PC-3 (cell line): ENCODE measurements around the gene ZNF445. TPM values are rescaled to one million over a fixed set of nuclear protein-coding genes. Genes with fewer than 3 reads are reported as not detected.
"Not testable (repeated sequence)": the region's sequence is repeated elsewhere in the genome, so short reads cannot be mapped to it uniquely, and the experiment has no call there.

Experiments
- ATAC-seq: fragments of 200-7000 bp; cut with Tn5 transposase; 2 replicates; pipeline ENCODE4 v1.9.1; 2020; ENCODE audit warnings: mild to moderate bottlenecking, moderate library complexity
- BruUV-seq: library from RNA; stranded (reverse); fragments of 400-500 nt; replicated peaks from 2 replicates; lab custom pipeline; 2021; lab: Mats Ljungman, UMichigan
- CTCF ChIA-PET: fragments of 300-600 bp; sonication (Branson Sonifier 250); formaldehyde crosslinking; loops from one replicate; lab custom pipeline; 2022; ENCODE audit warnings: antibody characterized with exemption; lab: Charles Lee
- POLR2A ChIA-PET: fragments of 300-600 bp; sonication (Branson Sonifier 250); formaldehyde crosslinking; loops from one replicate; lab custom pipeline; 2022; ENCODE audit warnings: antibody characterized with exemption; ENCODE audit not compliant: unreplicated experiment; lab: Charles Lee
- DNase-seq: peaks from one replicate; pipeline ENCODE4 v3.0.0-alpha.2; 2015
- H2AFZ ChIP-seq: fragments of 300-600 bp; sonication (generic); 2 replicates; pipeline ENCODE4 v1.6.0; 2016; ENCODE audit warnings: antibody characterized with exemption, low read length
- H3F3A ChIP-seq: fragments of 300-600 bp; sonication (generic); one replicate; pipeline ENCODE4 v1.6.0; 2017; ENCODE audit warnings: antibody characterized with exemption, low read length, control low read depth, mild to moderate bottlenecking; ENCODE audit not compliant: unreplicated experiment
- H3K27ac ChIP-seq: fragments of 300-600 bp; sonication (generic); 2 replicates; pipeline ENCODE4 v1.5.1; 2016; ENCODE audit warnings: mild to moderate bottlenecking, low read length
- H3K27me3 ChIP-seq: fragments of 300-600 bp; sonication (generic); 2 replicates; pipeline ENCODE4 v1.6.1; 2016; ENCODE audit warnings: low read length, mixed read lengths
- H3K36me3 ChIP-seq: fragments of 300-600 bp; sonication (generic); 2 replicates; pipeline ENCODE4 v1.6.1; 2016; ENCODE audit warnings: low read depth, mixed run types, low read length, mixed read lengths
- H3K4me1 ChIP-seq: fragments of 300-600 bp; sonication (generic); 2 replicates; pipeline ENCODE4 v1.5.1; 2016; ENCODE audit warnings: low read length; ENCODE audit not compliant: insufficient read depth
- H3K4me2 ChIP-seq: fragments of 300-600 bp; sonication (generic); 2 replicates; pipeline ENCODE4 v1.6.0; 2016; ENCODE audit warnings: low read length
- H3K4me3 ChIP-seq: fragments of 300-600 bp; sonication (generic); 2 replicates; pipeline ENCODE4 v1.5.1; 2016; ENCODE audit warnings: mild to moderate bottlenecking, low read length, mixed read lengths
- H3K79me2 ChIP-seq: fragments of 300-600 bp; sonication (generic); 2 replicates; pipeline ENCODE4 v1.6.1; 2017; ENCODE audit warnings: low read length, mixed read lengths
- H3K9ac ChIP-seq: fragments of 300-600 bp; sonication (generic); 2 replicates; pipeline ENCODE4 v1.6.0; 2016; ENCODE audit warnings: mild to moderate bottlenecking, low read length
- H3K9me2 ChIP-seq: fragments of 300-600 bp; sonication (generic); replicated peaks from 2 replicates; pipeline ENCODE4 v1.6.1; 2016; ENCODE audit warnings: mixed run types, low read length, mixed read lengths
- H3K9me3 ChIP-seq: fragments of 300-600 bp; sonication (generic); 2 replicates; pipeline ENCODE4 v1.6.1; 2016; ENCODE audit warnings: low read length, mixed read lengths
- H4K20me1 ChIP-seq: fragments of 300-600 bp; sonication (generic); 2 replicates; pipeline ENCODE4 v1.6.1; 2016; ENCODE audit warnings: low read length, mixed read lengths
- CTCF ChIP-seq: fragments of 300-600 bp; sonication (generic); conservative IDR thresholded peaks from 2 replicates; pipeline ENCODE4 v1.5.1; 2017; ENCODE audit warnings: antibody characterized with exemption, low read depth, mild to moderate bottlenecking, low read length
- EZH2 ChIP-seq: fragments of 300-600 bp; sonication (generic); IDR thresholded peaks from one replicate; pipeline ENCODE4 v1.6.1; 2017; ENCODE audit warnings: antibody characterized with exemption, mild to moderate bottlenecking, low read length; ENCODE audit not compliant: unreplicated experiment
- EZH2phosphoT487 ChIP-seq: fragments of 300-600 bp; sonication (generic); IDR thresholded peaks from 2 replicates; pipeline ENCODE4 v1.6.1; 2018; ENCODE audit warnings: mild to moderate bottlenecking, antibody characterized with exemption, low read length, borderline replicate concordance
- intact Hi-C: fragments of 100-400 bp; cut with micrococcal nuclease; formaldehyde crosslinking; loops from 2 replicates; pipeline ENCODE4 v1.9.0; 2023
- total RNA-seq: library from RNA; depleted of rRNA; stranded (reverse); fragments of >200 nt; gene quantifications from 2 replicates; pipeline ENCODE4 v1.2.3, GENCODE V29; 2014

The ZNF445 gene
- total RNA-seq, 1 experiment from 2014 or later = 8.2 TPM

DNA sequence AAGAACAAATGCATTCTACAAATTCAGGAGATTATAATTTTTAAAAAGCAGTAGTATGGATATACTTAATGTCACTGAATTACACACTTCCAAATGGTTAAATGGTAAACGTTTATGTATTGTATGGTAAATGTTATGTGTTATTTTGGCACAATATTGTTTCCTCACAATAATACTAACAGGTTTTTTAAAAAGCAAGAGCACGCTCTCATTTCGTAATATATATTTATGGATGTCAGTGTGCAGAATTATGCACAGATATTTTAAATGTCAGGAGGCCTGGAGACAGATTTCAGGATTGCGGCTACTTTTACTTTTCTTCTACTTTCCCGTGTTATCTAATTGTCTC is 533 bp downstream of the ZNF445 start:
- Histone ChIP-seq H3K36me3 (no peaks in the 10 kb centered on the region), H3K9ac (peak overlapping the region; percentile 82), H3K4me3 (peak overlapping the region; percentile 83), H3K9me3 (no peaks in the 10 kb centered on the region), H3K4me2 (peak overlapping the region; percentile 88), H4K20me1 (no peaks in the 10 kb centered on the region), H2AFZ (peak overlapping the region; percentile 100), H3K27me3 (no peaks in the 10 kb centered on the region), H3K79me2 (peaks cover 53% of the 10 kb centered on the region), H3F3A (no peaks in the 10 kb centered on the region), H3K4me1 (peaks cover 5% of the 10 kb centered on the region; the same call in 1 of the 2 replicates), H3K27ac (no peak overlapping the region), H3K9me2 (no peaks in the 10 kb centered on the region)
- ATAC-seq (no peak), DNase-seq (no peak)
- ChIA-PET CTCF (no interaction called here), POLR2A (no interaction called here)
- intact Hi-C loops = loop anchor here (1.0 to 5.0 kb wide), 4 partner anchors 33 to 155 kb away; partner anchors contain the start of genes TCAIM and ZNF197
- BruUV-seq = no TSS peak
- TF ChIP-seq EZH2 (no peak), CTCF (no peak), EZH2phosphoT487 (no peak)

DNA sequence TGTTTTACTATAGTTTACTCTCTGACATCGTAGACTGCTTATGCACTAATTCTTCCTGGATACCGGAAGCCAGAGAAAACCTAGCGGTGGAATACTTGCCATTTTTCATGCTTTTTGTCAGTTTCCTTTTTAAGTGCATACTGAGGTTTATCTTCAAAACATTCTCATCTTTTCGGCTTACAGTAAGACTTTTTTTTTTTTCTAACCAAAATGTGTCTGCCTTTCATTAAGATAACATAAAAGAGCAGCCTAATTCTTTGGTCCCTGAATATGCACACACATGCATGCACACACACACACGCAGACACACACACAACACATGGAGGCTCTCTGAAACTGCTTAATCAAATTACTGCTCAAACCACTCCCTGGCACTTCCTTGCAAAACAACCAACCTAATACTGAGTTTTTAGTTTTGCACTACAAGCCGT is 1.3 kb downstream of the ZNF445 start:
- no peak for ATAC-seq
- CTCF ChIA-PET = no interaction called here
- intact Hi-C loops = loop anchor here (1.0 to 5.0 kb wide), 4 partner anchors 34 to 154 kb away; partner anchors contain the start of genes TCAIM and ZNF197
- Histone ChIP-seq H2AFZ (peak overlapping the region; percentile 41), H3K9me2 (no peaks in the 10 kb centered on the region), H3K9me3 (no peaks in the 10 kb centered on the region), H3F3A (no peaks in the 10 kb centered on the region), H3K27me3 (no peaks in the 10 kb centered on the region), H3K27ac (no peak overlapping the region), H4K20me1 (no peaks in the 10 kb centered on the region), H3K4me1 (peaks cover 5% of the 10 kb centered on the region; the same call in 1 of the 2 replicates), H3K4me2 (peak overlapping the region; percentile 88), H3K4me3 (peak overlapping the region; percentile 83), H3K79me2 (peaks cover 60% of the 10 kb centered on the region), H3K9ac (peak overlapping the region; percentile 82), H3K36me3 (no peaks in the 10 kb centered on the region)
- TF ChIP-seq EZH2phosphoT487 (no peak), CTCF (no peak), EZH2 (no peak)
- POLR2A ChIA-PET = no interaction called here
- no TSS peak for BruUV-seq
- DNase-seq = peak; percentile 21

- BruUV-seq, H3K4me3 ChIP-seq, ATAC-seq, H3K36me3 ChIP-seq, H3K4me1 ChIP-seq, H3K9ac ChIP-seq, H3K27me3 ChIP-seq, DNase-seq, H3K9me3 ChIP-seq, H4K20me1 ChIP-seq, H3F3A ChIP-seq, H3K9me2 ChIP-seq, CTCF ChIA-PET, H3K4me2 ChIP-seq, H3K27ac ChIP-seq, POLR2A ChIA-PET, H2AFZ ChIP-seq: not testable (repeated sequence)
- H3K79me2 ChIP-seq = peaks cover 73% of the 10 kb centered on the region
- intact Hi-C loops = loop anchor here (5.0 kb wide), 2 partner anchors 138 to 153 kb away; partner anchors contain the start of gene TCAIM
These were observed 2.6 kb downstream of the ZNF445 start for GRCh38 chr3:44474886-44475285.
